ENCODE data around the gene ANK2. TPM values are rescaled to one million over a fixed set of nuclear protein-coding genes. Genes with fewer than 3 reads are reported as not detected.

The ANK2 gene
- total RNA-seq, 1 experiment from 2014 or later: 5.6 TPM

GRCh38 chr4:113398441-113399143 is 349.1 kb downstream of the ANK2 start:
- no peak for ATAC-seq

GRCh38 chr4:113404167-113404571 is 354.7 kb downstream of the ANK2 start:
- H3K9ac ChIP-seq (ENCODE audit: low read length): no peak overlapping the region
- H3K79me2 ChIP-seq (ENCODE audit: insufficient read depth, low read length): no peaks in the 10 kb centered on the region
- TF ChIP-seq FOSL1 (IDR thresholded peaks at IDR 0.05; ENCODE audit: low read depth) (no peak), POLR2A (IDR thresholded peaks at IDR 0.05; ENCODE audit: borderline replicate concordance, extremely low read depth, insufficient read depth, insufficient read length) (no peak), JUND (IDR thresholded peaks at IDR 0.05) (no peak), CTCF (IDR thresholded peaks at IDR 0.05 in 2 of 3, conservative IDR thresholded peaks at IDR 0.05 in 1 of 3; ENCODE audit: borderline replicate concordance in 1 of 3, insufficient read depth in 1 of 3, low read depth in 2 of 3, low read length in 2 of 3) (no peak), ELF1 (IDR thresholded peaks at IDR 0.05; ENCODE audit: borderline replicate concordance, low read depth) (no peak), EGR1 (IDR thresholded peaks at IDR 0.05; ENCODE audit: low read depth) (no peak), RAD21 (IDR thresholded peaks at IDR 0.05; ENCODE audit: low read depth) (no peak), SP1 (IDR thresholded peaks at IDR 0.05; ENCODE audit: low read depth) (no peak), SRF (IDR thresholded peaks at IDR 0.05; ENCODE audit: low read depth) (no peak)
- H3K4me3 ChIP-seq (replicated peaks in 1 of 2; ENCODE audit: low read depth in 1 of 2, low read length in 2 of 2): no peak overlapping the region
- no peaks in the 10 kb centered on the region; a peak in 1 of 4 replicates for H3K4me1 ChIP-seq (ENCODE audit: control insufficient read depth in 1 of 2, insufficient read depth in 2 of 2, low read length in 2 of 2)
- ChIA-PET POLR2A (no interaction called here), RAD21 (ENCODE audit: low non-redundant PET in 1 of 2, low total read pairs in 2 of 2, uncharacterized antibody in 2 of 2, unreplicated experiment in 2 of 2) (no interaction called here), CTCF (no interaction called here)
- no peaks in the 10 kb centered on the region for H3K27me3 ChIP-seq (ENCODE audit: insufficient read depth, low read length)
- no peaks in the 10 kb centered on the region for H3K9me3 ChIP-seq (ENCODE audit: control insufficient read depth in 1 of 2, insufficient read depth in 1 of 2, low read depth in 1 of 2, low read length in 2 of 2)
- no peak overlapping the region for H3K4me2 ChIP-seq (ENCODE audit: low read length)
- no peaks in the 10 kb centered on the region for H4K20me1 ChIP-seq (ENCODE audit: insufficient read depth)
- intact Hi-C loops (cut with micrococcal nuclease): no loop called here
- H3K9me2 ChIP-seq (ENCODE audit: insufficient read depth): no peaks in the 10 kb centered on the region
- no peak for DNase-seq (ENCODE audit: low read depth, low spot score)
- no peak for ATAC-seq
- no TSS peak for BruUV-seq (replicated peaks)
- no peak overlapping the region for H3K27ac ChIP-seq (ENCODE audit: low read depth, low read length)
- no peak overlapping the region for H2AFZ ChIP-seq (ENCODE audit: low read depth, low read length, poor library complexity, severe bottlenecking)
- no peaks in the 10 kb centered on the region for H3K36me3 ChIP-seq (ENCODE audit: control insufficient read depth in 1 of 2, insufficient read depth in 2 of 2, low read length in 2 of 2)

More at GRCh38 chr4:113398441-113399143, 349.1 kb downstream of the ANK2 start:
- intact Hi-C loops (cut with micrococcal nuclease): loop anchor here (5.0 to 10.0 kb wide), 4 partner anchors 149 to 1296 kb away; partner anchors contain the start of gene CAMK2D
- no peak overlapping the region for H3K9ac ChIP-seq (ENCODE audit: low read length)
- no peaks in the 10 kb centered on the region for H3K79me2 ChIP-seq (ENCODE audit: insufficient read depth, low read length)
- ChIA-PET POLR2A (no interaction called here), CTCF (no interaction called here), RAD21 (ENCODE audit: low non-redundant PET in 1 of 2, low total read pairs in 2 of 2, uncharacterized antibody in 2 of 2, unreplicated experiment in 2 of 2) (no interaction called here)
- H3K4me3 ChIP-seq (replicated peaks in 1 of 2; ENCODE audit: low read depth in 1 of 2, low read length in 2 of 2): no peak overlapping the region
- no peak overlapping the region for H2AFZ ChIP-seq (ENCODE audit: low read depth, low read length, poor library complexity, severe bottlenecking)
- H3K4me1 ChIP-seq (ENCODE audit: control insufficient read depth in 1 of 2, insufficient read depth in 2 of 2, low read length in 2 of 2): peaks cover 4 to 20% of the 10 kb centered on the region in 2 experiments; a peak in 2 of 4 replicates
- no peaks in the 10 kb centered on the region for H3K27me3 ChIP-seq (ENCODE audit: insufficient read depth, low read length)
- H3K27ac ChIP-seq (ENCODE audit: low read depth, low read length): no peak overlapping the region
- TF ChIP-seq FOSL1 (IDR thresholded peaks at IDR 0.05; ENCODE audit: low read depth) (no peak), CBX3 (IDR thresholded peaks at IDR 0.05; ENCODE audit: low read depth) (0 out of 2 replicates have a peak, but pooled peaks have one; percentile 33)
- DNase-seq (ENCODE audit: low read depth, low spot score): no peak
- BruUV-seq (replicated peaks): no TSS peak
- no peaks in the 10 kb centered on the region for H3K36me3 ChIP-seq (ENCODE audit: control insufficient read depth in 1 of 2, insufficient read depth in 2 of 2, low read length in 2 of 2)
- H3K4me2 ChIP-seq (ENCODE audit: low read length): no peak overlapping the region
- no peaks in the 10 kb centered on the region for H4K20me1 ChIP-seq (ENCODE audit: insufficient read depth)
- H3K9me2 ChIP-seq (ENCODE audit: insufficient read depth): no peaks in the 10 kb centered on the region
- no peaks in the 10 kb centered on the region for H3K9me3 ChIP-seq (ENCODE audit: control insufficient read depth in 1 of 2, insufficient read depth in 1 of 2, low read depth in 1 of 2, low read length in 2 of 2)
